ENCODE data around the gene EZH2.

The EZH2 gene

DNA sequence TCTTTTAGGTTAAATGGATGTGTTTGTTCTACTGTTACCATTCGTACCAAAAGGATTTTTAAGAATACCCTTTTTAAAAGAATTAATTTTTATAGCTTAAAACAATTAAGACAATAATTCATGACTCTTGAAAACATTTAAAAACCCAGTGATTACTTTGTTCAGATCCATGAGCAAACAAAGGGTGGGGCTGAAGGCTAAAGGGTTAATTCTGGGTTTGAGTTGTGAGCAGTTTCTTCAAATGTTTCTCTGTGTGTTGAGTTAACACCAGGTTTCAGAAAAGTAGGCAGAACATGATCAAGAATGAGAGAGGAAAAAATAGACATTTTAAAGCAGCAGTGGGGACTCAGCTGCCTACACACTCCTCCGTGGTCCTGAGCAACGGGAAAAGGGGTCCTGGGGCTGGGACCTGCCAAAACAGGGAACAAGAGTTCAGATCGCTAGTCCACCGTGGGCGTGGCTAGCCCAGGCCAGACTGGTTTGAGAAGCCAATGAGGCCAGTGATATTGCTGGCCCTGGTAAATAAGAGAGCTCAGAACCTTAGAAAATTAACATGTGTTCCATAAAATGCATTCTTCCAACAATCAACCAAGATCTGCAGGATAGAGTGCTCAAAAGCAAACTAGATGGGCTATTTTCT is 14.9 kb upstream of the EZH2 start:
- DNase-seq = no peak

DNA sequence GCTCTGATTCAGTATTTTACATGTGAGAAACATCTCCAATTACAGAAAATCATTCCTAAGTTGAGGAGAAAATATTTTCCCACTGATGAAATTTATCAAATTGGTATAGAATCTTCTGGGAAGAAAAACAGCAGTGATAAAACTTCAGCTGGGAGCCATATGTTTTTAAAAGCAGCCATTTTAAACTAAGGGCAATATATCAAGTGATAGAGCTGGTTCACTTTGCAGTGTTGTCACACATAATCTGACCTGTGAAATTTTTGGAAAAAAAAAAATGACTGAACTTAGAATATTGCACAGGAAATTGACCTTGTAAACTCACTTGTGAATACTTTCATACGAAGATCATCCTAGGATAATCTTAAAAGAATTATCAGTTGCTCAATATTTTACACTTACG is 10.5 kb upstream of the EZH2 start:
- no peak for DNase-seq

DNA sequence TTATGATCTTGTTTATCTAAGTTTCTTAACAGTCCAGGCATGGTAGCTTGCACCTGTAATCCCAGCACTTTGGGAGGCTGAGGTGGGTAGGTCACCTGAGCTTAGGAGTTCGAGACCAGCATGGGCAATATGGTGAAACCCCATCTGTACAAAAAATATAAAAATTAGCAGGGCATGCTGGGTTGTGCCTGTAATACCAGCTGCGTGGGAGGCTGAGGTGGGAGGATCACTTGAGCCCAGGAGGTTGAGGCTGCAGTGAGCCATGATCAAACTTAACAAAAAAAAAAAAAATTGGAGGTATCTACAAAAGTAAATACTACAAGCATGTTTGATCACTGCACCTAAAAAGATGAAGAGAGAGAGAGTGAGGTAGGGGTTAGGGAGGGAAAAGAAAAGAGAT is 9.0 kb upstream of the EZH2 start:
- no peak for DNase-seq

DNA sequence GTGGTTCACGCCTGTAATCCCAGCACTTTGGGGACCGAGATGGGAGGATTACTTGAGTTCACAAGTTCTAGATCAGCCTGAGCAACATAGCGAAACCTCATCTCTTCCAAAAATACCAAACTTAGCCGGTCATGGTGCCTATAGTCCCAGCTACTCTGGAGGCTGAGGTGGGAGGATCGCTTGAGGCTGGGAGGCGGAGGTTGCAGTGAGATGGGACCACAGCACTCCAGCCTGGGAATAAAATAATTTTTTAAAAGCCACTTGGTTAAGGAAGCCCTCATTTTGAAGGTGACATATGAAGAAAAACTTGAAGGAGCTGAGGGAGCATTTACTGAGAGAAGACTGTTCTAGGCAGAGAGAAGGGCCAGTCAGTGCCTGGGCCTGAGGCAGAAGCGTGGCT is 4.2 kb upstream of the EZH2 start:
- DNase-seq = no peak

DNA sequence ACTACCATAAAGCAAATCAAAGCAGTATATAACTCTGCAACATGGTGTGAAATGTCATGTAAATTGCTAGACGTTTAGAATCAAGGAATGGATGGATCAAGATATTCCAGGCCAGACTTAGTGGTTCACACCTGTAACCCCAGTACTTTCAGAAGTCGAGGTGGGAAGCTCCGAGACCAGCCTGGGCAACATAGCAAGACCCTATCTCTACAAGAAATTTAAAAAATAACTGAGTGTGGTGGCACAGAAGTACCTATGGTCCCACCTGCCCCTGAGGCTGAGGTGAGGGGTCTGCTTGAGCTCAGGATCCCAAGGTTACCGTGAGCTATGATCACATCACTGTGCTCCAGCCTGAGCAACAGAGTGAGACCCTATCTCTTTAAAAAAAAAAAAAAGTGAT is 2.8 kb upstream of the EZH2 start:
- no peak for DNase-seq

DNA sequence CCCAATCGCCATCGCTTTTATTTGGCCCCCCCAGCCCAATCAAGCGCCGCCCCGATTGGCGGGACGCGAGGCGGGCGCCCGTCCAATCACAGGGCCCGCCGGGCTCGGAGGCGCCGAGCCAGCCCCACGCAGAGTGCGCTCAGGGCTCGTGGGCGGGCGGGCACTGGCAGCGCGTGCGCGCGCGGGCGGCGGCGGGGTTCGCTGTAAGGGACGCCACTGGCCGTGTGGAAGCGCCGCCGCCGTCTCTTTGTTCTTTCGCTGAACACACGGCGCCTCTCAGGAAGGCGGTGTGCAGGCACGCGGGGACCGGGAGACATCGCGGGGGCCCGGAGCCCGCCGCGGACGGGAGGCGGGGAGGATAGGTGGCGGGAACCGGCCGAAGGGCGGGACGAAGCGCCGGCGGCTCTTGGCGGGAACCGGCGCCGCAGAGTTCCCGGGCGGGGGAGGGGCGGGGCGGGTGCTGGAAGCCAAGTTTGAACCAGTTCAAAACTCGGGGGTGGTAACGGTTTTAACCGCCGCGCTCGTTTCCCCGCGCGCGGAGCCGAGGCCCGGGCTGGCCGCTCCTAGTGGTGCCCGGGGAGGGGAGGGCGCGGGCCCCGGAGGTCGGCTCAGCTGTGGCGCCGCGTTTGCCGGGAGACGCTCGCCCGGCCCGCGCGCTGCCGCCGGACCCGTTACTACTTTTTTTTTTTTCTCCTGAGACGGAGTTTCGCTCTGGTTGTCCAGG is 370 bp upstream of the EZH2 start:
- DNase-seq = peak; percentile 93

DNA sequence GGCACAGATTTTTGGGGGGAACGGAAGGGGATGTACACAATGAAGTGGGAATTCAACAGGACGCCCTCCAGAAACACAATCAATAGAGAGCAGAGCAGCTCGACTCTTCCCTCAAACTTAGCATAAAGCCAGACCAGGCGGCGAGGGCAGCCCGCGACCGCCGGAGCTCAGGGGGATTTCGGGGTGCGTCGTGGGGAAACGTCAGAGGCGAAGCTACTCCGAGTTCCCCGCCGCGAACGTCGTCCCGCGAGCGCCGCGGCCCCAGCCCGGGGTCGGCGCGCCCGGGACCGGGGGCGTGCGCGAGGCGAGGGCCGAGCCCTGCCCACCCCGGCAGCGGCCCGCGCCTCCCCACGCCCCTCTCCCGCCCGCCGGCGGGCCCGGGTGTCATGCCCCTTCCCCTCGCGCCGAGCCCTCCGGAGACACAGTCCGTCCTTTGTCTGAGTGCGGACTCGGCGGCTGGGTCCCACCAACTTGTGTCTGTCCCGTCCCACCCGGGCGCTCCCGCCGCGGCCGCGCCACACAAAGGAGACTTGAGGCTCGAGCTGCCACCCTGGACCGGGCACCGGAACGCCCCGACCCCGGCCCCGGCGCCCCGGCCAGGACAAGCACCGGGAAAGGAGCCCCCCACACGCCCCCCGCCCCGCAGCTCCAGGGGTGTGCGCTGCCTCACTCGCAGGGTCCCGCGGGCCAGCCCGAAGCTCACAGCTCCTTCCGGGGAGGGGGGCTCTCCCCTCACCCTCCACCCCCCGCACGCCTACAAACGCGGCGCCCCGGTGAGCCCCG is 634 bp downstream of the EZH2 start:
- DNase-seq = peak; percentile 50

DNA sequence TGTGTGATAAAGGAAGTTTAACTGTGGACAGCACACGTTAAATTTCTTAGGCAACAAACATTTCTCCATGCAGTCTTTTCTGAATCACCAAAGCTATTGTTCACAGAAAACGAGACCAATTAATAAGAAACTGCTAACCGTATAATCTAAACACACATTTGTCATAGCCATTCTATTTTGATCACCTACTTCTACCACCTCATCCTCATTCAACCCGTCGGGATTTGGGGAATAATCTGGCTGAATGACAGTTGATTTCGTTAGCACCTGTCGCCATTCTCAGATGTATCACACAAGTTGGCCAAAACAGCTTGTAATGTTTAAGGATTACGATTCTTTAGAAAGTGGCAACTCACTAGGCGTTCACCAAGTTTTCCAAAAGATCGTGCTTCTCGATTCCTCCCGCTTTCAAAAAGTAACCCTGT is 1.2 kb downstream of the EZH2 start:
- no peak for DNase-seq

DNA sequence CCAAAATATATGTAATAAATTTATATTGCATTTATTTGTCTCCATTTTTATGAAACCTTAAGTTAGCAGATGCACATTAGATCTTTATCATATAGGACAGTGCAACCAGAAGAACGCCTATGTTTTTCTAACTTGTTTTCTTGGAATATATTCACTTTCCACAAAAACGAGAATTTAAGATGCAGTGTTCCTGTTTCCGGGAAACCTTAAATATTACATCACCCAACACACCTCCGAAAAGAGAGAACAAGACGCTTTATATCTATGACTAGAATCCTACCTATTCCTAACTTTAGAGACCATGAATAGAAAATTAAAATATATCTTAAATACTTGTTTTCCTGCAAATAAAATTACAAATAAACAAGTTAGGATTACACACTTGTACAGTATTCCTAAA is 1.9 kb downstream of the EZH2 start:
- DNase-seq = no peak

DNA sequence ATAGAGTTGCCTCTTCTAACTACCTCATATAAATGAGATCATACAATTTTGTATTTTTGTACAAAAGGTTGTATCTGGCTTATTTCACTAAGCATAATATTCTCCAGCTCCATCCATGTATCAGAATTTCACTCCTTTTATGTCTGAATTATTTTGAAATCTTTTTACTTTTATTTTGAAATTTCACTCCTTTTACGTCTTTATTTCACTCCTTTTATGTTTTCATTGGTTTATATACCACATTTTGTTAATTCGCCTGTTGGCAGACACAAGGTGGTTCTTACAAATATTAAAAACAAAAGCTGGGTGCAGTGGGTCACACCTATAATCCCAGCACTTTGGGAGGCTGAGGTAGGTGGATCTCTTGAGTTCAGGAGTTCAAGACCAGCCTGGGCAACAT is 5.8 kb downstream of the EZH2 start:
- DNase-seq = no peak

DNA sequence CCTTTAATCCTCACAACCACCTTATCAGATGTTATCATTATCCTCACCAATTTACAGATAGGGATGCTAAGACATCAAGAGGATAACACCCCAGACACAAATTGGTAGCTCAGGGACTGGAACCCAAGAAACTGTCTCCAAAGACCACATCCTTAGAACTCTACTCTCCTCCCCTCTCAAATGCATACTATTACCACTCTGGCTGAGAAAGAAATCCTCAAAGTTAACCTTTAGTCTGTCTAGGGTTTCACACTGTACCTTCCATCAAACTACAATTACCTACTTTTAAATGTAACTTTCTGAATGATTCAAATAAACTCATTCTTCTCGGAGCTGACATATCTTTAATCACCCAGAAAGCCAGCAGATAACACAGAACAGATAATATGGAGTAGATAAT is 6.6 kb downstream of the EZH2 start:
- no peak for DNase-seq

DNA sequence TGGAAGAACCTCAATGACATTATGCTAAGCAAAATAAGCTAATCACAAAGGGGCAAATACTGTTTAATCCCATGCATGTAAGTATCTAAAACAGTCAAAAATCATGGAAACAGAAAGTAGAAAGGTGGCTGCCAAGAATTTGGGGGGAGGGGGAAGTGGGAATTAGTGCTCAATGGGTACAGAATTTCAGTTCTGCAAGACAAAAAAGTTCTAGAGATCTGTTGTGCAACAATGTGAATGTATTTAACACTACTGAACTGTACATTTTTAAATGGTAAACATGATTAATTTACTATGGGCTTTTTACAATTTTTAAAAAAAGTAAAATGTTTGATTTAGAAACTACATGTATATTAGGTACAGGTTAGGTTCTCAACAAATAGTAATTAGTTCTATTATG is 11.9 kb downstream of the EZH2 start:
- no peak for DNase-seq

DNA sequence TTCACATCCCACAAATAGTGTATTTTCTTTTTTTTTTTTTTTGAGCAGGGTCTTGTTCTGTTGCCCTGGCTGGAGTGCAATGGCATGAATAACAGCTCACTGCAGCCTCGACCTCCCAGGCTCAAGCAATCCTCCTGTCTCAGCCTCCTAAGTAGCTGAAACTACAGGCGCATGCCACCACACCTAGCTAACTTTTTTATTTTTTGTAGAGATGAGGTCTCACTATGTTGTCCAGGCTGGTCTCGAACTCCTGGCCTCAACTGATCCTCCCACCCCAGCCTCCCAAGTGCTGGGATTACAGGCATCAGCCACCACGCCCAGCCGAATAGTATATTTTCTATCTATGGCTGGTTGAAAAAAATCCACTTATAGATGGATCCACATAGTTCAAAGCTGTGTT is 12.5 kb downstream of the EZH2 start:
- DNase-seq = no peak

DNA sequence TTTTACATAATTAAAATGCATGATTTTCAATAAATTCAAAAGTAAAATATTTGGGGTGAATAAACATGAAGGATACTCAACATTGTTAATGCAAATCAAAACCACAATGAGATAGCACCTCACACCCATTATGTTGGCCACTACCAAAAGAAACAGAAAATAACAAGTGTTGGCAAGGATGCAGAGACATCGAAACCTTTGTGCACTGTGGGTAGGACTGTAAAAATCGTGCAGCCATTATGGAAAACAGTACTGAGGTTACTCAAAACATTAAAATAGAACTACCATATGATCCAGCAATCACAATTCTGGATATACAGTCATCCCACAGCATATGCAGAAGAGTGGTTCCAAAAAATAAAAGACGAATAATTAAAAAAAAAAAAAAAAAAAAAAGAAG is 13.1 kb downstream of the EZH2 start:
- no peak for DNase-seq

DNA sequence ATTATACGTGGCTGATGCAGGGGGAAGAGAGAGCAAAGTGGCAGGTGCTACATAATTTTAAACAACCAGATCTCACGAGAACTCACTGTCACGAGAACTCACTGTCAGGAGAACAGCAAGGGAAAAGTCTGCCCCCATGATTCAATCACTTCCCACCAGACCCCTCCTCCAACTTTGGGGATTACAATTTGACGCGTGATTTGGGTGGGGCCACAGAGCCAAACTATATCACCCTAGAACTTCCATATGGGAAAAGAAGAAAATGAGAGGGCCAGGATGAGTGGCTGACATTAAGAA is 15.8 kb downstream of the EZH2 start:
- DNase-seq = no peak

DNA sequence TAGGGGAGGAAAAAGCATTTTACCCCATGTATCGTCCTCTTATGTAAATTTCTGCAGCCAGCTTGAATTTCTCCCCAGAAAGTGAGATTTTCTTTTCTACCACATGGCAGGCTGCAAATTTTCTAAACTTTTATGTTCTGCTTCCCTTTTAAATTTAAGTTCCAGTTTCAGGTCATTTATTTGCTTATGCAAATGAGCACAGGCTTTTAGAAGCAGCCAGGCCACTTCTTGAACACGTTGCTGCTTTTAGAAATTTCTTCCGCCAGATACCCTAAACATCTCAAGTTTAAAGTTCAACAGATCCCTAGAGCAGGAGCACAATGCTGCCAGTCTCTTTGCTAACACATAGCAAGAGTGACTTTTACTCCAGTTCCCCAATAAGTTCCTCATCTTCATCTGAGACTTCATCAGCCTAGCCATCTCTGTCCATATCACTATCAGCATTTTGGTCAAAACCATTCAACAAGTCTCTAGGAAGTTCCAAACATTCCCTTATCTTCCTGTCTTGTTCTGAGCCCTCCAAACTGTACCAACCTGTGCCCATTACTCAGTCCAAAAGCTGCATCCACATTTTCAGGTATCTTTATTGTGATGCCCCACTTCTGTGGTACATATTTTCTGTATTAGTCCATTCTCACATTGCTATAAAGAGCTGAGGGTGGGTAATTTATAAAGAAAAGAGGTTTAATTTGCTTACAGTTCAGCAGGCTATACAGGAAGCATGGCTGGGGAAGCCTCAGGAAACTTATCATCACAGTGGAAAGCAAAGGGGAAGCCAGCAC is 16.3 kb downstream of the EZH2 start:
- no peak for DNase-seq

DNA sequence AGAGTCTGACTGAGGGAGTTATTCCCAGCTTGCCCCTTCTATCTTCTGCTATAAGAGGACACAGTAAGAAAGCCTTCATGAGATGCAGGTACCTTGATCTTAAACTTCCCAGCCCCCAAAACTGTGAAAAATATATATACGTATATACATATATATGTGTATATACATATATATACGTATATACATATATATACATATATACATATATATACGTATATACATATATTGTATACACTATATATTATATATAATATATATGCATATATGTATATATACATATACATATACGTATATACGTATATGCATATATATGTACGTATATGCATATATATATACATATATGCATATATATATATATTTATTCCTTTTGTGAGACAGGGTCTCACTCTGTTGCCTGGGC is 17.7 kb downstream of the EZH2 start:
- DNase-seq = no peak

DNA sequence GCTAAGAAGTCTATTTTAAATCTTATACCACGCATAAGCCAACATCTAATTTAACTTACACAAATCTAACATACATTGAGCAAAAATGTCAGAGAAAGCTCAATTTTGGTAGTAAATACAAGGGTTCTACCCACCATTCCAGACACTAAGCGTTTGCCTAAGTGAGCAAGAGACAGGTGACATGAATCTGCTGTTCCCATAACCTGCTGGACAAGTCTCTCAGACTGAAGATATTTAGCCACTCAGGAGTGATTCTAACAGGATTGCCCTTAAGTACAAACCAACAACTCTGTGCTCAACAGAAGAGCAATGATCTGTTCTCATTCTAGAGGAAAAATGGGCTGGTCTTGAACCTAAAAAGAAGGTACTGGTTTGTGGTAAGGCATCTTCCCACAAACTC is 18.8 kb downstream of the EZH2 start:
- no peak for DNase-seq

DNA sequence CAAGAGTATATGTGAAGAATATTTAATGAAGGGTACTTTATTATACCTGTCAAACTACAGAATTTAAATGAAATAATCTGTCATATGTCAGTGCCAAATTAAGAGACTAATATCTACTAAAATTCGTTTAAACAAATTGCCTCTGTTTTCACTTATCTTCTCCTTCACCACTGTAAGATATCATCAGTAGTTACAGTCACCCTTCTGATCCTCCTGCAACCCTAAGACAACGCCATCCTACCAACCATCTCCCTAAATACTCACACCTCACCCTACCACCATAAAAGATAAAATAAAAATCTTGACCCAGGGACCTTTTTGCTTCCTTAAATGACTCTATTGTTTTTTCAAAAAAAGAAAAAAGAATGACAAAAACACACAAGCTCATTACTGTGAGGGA is 20.8 kb downstream of the EZH2 start:
- no peak for DNase-seq

DNA sequence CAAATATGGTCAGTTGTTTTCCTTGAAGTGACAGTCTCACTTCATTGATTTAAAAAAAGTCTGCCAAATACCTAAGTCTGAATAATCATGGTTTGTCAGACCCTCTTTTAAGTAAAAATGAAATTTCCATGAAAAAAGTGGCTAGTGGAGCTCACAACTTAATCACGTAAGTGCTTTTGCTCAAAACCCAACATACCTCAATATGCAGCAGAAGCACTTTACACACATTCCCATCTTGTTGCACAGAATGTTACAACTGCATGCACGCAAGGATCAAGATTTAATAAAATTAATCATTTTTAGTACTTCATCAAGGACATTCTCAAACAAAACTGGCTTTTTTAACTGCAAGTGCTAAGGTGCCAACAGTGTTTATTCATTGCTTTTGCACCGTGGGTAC is 21.6 kb downstream of the EZH2 start:
- no peak for DNase-seq

DNA sequence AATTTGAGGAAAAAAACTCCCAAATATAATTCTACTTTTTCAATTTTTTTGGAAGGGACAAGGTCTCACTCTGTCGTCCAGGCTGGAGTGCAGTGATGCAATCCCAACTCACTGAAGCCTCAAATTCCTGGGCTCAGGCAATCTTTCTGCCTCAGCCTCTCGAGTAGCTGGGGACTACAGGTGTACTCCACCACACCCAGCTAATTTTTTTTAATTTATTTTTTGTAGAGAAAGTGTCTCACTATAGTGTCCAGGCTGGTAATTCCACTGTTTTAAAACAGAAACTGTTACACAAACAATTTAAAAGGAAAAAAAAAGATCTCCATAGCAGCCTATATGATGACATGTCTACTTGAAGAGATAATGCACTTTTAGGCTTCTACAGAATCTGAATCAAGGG is 25.6 kb downstream of the EZH2 start:
- DNase-seq = no peak

DNA sequence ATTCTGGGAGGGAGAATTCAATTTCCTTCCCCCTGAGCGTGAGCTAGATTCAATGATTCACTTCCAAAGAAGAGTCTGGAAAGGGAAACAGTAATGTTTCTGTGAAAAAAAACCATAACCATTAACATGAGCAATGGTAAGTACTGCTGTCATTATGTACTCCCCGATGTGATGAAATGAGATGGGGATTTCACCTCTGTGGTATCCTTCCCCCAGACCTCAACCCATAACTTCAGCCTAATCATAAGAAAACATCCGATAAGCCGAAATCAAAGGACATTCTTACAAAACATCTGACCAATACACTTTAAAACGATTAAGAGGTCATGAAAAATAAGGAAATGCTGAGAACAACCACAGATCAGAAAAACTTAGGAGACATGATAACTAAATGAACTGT is 27.2 kb downstream of the EZH2 start:
- no peak for DNase-seq

DNA sequence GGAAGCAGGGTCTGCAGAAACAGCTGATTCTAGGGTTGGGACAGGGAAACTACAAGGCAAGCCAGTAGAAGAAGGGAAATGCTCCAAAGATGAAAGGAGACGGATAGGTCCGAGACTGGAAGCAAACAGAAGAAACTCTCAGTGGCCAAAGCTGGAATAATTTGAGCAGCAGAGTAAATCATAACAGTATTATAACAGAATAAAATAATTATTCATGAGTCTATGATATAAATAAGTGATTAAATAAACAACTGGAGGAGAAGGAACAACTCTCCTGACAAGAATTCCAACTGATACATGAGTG is 27.6 kb downstream of the EZH2 start:
- no peak for DNase-seq

DNA sequence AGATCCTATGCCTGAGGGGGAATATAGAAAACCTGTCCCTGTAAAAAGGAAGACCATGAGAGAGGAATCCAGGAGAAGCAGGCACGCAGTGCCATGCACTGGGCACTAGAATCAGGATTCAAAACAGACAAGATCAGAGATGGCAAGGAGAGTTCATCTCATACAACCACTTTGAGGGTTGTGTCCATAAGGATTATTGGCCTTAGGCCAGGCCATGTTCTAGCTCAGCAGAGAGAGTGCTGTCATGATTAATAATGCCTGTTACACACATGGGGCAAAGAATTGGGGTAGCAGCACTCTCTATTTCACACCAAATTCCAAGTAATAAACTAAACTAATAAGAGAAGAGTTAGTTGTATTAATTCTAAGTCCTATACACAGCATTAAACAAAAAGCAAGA is 29.1 kb downstream of the EZH2 start:
- no peak for DNase-seq

Measured in stimulated activated CD4-positive, alpha-beta T cell treated with anti-CD3 and anti-CD28 coated beads, Interleukin-1b, Interleukin-23, amount 100 ng/mL, for 48 hours (primary cell).